Mesenchymal stem cell (in vitro differentiated cells and primary cell): ENCODE data around the gene PDXDC1.
A peak's percentile ranks its signal among the peaks of the same experiment; 100 is the strongest.
"Not testable (repeated sequence)": the region's sequence is repeated elsewhere in the genome, so short reads cannot be mapped to it uniquely, and the experiment has no call there.

Source experiments
- DNase-seq: peaks from one replicate; pipeline ENCODE4 v3.0.0-alpha.2; 2013
- H2AFZ ChIP-seq: one replicate; pipeline ENCODE4 v1.6.1; 2013; ENCODE audit warnings: low read depth, mild to moderate bottlenecking, control low read depth, inconsistent platforms, low read length, moderate library complexity
- H2AK5ac ChIP-seq: 2 replicates; pipeline ENCODE4 v1.6.1; 2013; ENCODE audit warnings: low read length, moderate library complexity, mild to moderate bottlenecking, inconsistent platforms; ENCODE audit not compliant: severe bottlenecking
- H2BK120ac ChIP-seq: one replicate; pipeline ENCODE4 v1.6.1; 2013; ENCODE audit warnings: low read depth, mild to moderate bottlenecking, inconsistent platforms, low read length, moderate library complexity
- H2BK12ac ChIP-seq, 2 experiments: one replicate each; pipeline ENCODE4 v1.6.1; 2013; ENCODE audit warnings: inconsistent platforms in 2 of 2, low read length in 2 of 2, mild to moderate bottlenecking in 2 of 2, moderate library complexity in 2 of 2, control low read depth in 1 of 2
- H2BK15ac ChIP-seq: one replicate; pipeline ENCODE4 v1.6.1; 2013; ENCODE audit warnings: mild to moderate bottlenecking, low read depth, inconsistent platforms; ENCODE audit not compliant: poor library complexity, severe bottlenecking
- H2BK5ac ChIP-seq: 2 replicates; pipeline ENCODE4 v1.6.1; 2013; ENCODE audit warnings: low read depth, mild to moderate bottlenecking, low read length, control low read depth, inconsistent platforms; ENCODE audit not compliant: poor library complexity, severe bottlenecking
- H3K14ac ChIP-seq, 2 experiments: one replicate each; pipeline ENCODE4 v1.6.1; 2013; ENCODE audit warnings: inconsistent platforms in 2 of 2, low read length in 2 of 2, control low read depth in 1 of 2, mild to moderate bottlenecking in 1 of 2, moderate library complexity in 1 of 2
- H3K18ac ChIP-seq, 2 experiments: one replicate each; pipeline ENCODE4 v1.6.1; 2013; ENCODE audit warnings: inconsistent platforms in 2 of 2, low read length in 2 of 2, control low read depth in 1 of 2, low read depth in 1 of 2, mild to moderate bottlenecking in 1 of 2
- H3K23ac ChIP-seq, 2 experiments: one replicate each; pipeline ENCODE4 v1.6.1; 2013; ENCODE audit warnings: inconsistent platforms in 2 of 2, low read length in 2 of 2, mild to moderate bottlenecking in 2 of 2, moderate library complexity in 2 of 2, control low read depth in 1 of 2
- H3K27ac ChIP-seq: 2 replicates; pipeline ENCODE4 v1.5.1; 2013; ENCODE audit warnings: mild to moderate bottlenecking, moderate library complexity, low read length, control low read depth, inconsistent platforms; ENCODE audit not compliant: poor library complexity, severe bottlenecking
- H3K27me3 ChIP-seq, 2 experiments: 2 replicates each; pipeline versions ENCODE4 v1.6.1 to v1.7.0; 2013; ENCODE audit warnings: low read length in 2 of 2, mild to moderate bottlenecking in 2 of 2, moderate library complexity in 2 of 2, control low read depth in 1 of 2, inconsistent platforms in 1 of 2; ENCODE audit not compliant: control insufficient read depth in 1 of 2, insufficient read depth in 1 of 2
- H3K36me3 ChIP-seq, 2 experiments: 2 replicates each; pipeline versions ENCODE4 v1.6.1 to v1.7.0; 2013; ENCODE audit warnings: low read length in 2 of 2, control low read depth in 1 of 2, inconsistent platforms in 1 of 2, low read depth in 1 of 2, mild to moderate bottlenecking in 1 of 2; ENCODE audit not compliant: insufficient read depth in 2 of 2, control insufficient read depth in 1 of 2
- H3K4ac ChIP-seq, 2 experiments: one replicate each; pipeline ENCODE4 v1.6.1; 2013; ENCODE audit warnings: inconsistent platforms in 2 of 2, low read length in 2 of 2, mild to moderate bottlenecking in 2 of 2, moderate library complexity in 2 of 2, control low read depth in 1 of 2, low read depth in 1 of 2
- H3K4me1 ChIP-seq: 2 replicates; pipeline ENCODE4 v1.6.1; 2013; ENCODE audit warnings: low read depth, low read length, control low read depth; ENCODE audit not compliant: control insufficient read depth, insufficient read depth
- H3K4me2 ChIP-seq: 2 replicates; pipeline ENCODE4 v1.6.1; 2013; ENCODE audit warnings: low read length, mild to moderate bottlenecking, inconsistent platforms; ENCODE audit not compliant: poor library complexity, severe bottlenecking
- H3K4me3 ChIP-seq, 2 experiments: 2 replicates each; pipeline versions ENCODE4 v1.5.1 to v1.7.0; 2013; ENCODE audit warnings: low read length in 2 of 2, mild to moderate bottlenecking in 2 of 2, control low read depth in 1 of 2, low read depth in 1 of 2; ENCODE audit not compliant: insufficient read depth in 1 of 2
- H3K79me1 ChIP-seq: replicated peaks from 2 replicates; pipeline ENCODE4 v1.6.1; 2013; ENCODE audit warnings: mild to moderate bottlenecking, control low read depth, low read length, inconsistent platforms; ENCODE audit not compliant: poor library complexity, severe bottlenecking
- H3K9ac ChIP-seq: 2 replicates; pipeline ENCODE4 v1.7.0; 2013; ENCODE audit warnings: mild to moderate bottlenecking, low read length, moderate library complexity
- H3K9me3 ChIP-seq: 2 replicates; pipeline ENCODE4 v1.7.0; 2013; ENCODE audit warnings: mild to moderate bottlenecking, low read length; ENCODE audit not compliant: control insufficient read depth
- H4K8ac ChIP-seq: one replicate; pipeline ENCODE4 v1.6.1; 2013; ENCODE audit warnings: inconsistent platforms, mild to moderate bottlenecking, low read length, moderate library complexity
- H4K91ac ChIP-seq: one replicate; pipeline ENCODE4 v1.6.1; 2013; ENCODE audit warnings: mild to moderate bottlenecking, low read length, inconsistent platforms
- WGBS: methylation state at CpG from one replicate; pipeline ENCODE4 v1.1.7; 2013; ENCODE audit warnings: mixed read lengths; 5-methylcytosine and 5-hydroxymethylcytosine counted together

PDXDC1 gene

DNA sequence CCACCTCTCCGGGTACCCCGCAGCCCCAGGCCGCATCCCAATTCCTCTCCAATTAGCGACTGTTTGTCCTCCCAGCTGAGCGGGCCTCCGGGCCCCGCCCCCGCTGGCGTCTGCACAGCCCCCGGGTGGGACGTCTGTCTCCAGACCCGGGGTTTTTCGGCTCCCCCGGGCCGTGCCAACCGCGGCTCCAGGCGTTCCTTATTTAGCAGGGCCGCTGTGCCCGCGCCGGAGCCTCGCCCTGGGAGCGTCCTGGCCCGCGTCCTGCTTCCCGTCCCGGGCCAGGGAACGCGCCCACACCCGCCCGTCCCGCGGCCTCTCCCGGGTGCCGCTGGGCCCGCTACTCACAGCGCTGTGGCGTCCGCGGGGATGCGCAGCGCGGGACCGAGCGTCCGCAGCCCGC lies 179.2 kb downstream of the PDXDC1 start:
- not testable (repeated sequence) for H3K9me3 ChIP-seq, H2BK5ac ChIP-seq, H3K27me3 ChIP-seq, H4K91ac ChIP-seq, H2BK15ac ChIP-seq, H3K27ac ChIP-seq, H2BK120ac ChIP-seq, H3K4me1 ChIP-seq, H3K23ac ChIP-seq, H3K79me1 ChIP-seq, H4K8ac ChIP-seq, H2AK5ac ChIP-seq, H3K14ac ChIP-seq, H3K4ac ChIP-seq, H2AFZ ChIP-seq, H2BK12ac ChIP-seq, H3K36me3 ChIP-seq
- peak overlapping the region; percentile 57 to 75 for H3K4me3 ChIP-seq
- H3K4me2 ChIP-seq = peak overlapping the region; percentile 16
- peak; percentile 32 for DNase-seq
- peak overlapping the region; percentile 61 for H3K9ac ChIP-seq
- peak overlapping the region in 1 of 2 experiments; percentile 12 for H3K18ac ChIP-seq
- no CpG with 5 or more reads among the region's 48 CpGs for WGBS

DNA sequence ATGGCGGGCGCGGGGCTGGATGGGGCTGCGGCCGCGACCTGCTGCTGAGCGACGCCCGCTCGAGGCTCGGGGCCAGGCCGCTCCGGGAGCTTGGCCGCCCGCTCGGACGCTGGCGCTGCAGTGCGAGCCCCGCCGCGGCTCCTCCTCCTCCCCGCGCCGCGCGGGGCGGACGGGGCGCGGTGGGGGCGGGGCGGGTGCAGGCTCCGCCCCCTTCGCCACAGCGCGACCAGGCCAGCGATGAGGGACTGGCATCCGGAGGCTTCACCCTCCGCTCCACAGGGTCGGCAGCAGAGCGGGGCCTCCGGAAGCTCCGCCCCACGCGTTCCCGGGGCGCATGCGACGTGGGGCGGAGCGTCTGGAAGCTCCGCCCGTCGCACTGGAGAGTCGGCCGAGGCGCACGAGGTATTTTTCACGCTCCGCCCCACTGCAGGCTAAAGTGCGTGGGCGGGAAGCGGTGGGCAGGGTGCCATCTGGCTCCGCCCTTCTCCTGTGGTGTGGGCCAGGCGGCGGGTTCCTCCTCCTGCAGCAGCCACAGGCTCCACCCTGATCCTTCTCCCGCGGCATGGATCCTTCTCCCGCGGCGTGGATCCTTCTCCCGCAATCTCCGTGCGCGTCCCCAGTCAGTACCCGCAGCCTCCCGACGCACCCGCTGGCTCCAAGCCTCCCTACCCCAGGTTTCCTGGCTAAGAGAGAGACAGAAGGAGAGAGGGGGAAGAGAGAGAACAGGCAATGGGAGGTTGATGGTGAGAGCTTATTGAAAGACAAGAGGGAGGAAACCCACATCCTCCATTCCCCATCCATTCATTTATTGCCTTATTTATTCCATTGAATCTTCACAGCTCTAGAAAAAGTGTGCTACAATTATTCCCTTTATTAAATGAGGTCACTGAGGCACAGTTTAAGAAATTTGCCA lies 180.1 kb downstream of the PDXDC1 start:
- not testable (repeated sequence) for H3K18ac ChIP-seq, H3K4me1 ChIP-seq, H2BK5ac ChIP-seq, H3K14ac ChIP-seq, H3K27me3 ChIP-seq, H3K27ac ChIP-seq, H2BK120ac ChIP-seq, H4K8ac ChIP-seq, H3K4ac ChIP-seq, H2BK12ac ChIP-seq, H3K79me1 ChIP-seq, H4K91ac ChIP-seq, H3K9me3 ChIP-seq, H3K23ac ChIP-seq, H2AFZ ChIP-seq, H3K9ac ChIP-seq, H2AK5ac ChIP-seq, H3K36me3 ChIP-seq
- DNase-seq = peak; percentile 89
- peak overlapping the region; percentile 61 for H3K4me2 ChIP-seq
- peak overlapping the region; percentile 65 to 70 for H3K4me3 ChIP-seq
- WGBS = no CpG with 5 or more reads among the region's 80 CpGs
- H2BK15ac ChIP-seq = peak overlapping the region; percentile 90

DNA sequence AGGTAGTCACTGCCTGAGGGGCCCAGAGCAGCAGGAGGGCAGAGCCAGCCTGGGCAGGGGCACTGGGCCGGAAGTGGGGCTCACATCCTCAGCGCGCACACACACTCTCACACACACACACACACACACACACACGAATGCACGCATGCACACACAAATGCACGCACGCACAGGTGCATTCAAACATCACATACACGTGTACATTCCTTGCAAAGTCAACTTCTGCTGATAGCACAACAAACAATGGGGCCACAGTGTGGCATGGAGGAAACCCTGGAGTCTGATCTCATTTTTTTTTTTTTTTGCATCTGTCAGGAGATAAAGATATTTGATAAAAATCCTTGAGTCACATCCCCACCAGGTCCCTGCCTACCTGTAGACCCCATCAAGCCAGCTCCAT lies 182.8 kb downstream of the PDXDC1 start:
- H3K9ac ChIP-seq, H2BK120ac ChIP-seq, H2AFZ ChIP-seq, H3K9me3 ChIP-seq, H3K18ac ChIP-seq, H2AK5ac ChIP-seq, H4K91ac ChIP-seq, H2BK5ac ChIP-seq, H2BK15ac ChIP-seq, H3K14ac ChIP-seq, H3K4me2 ChIP-seq, DNase-seq, H2BK12ac ChIP-seq, H3K4me3 ChIP-seq, H3K27me3 ChIP-seq, H3K23ac ChIP-seq, H4K8ac ChIP-seq, H3K36me3 ChIP-seq, H3K4ac ChIP-seq, H3K4me1 ChIP-seq, H3K27ac ChIP-seq, H3K79me1 ChIP-seq: not testable (repeated sequence)
- no CpG with 5 or more reads among the region's 8 CpGs for WGBS

DNA sequence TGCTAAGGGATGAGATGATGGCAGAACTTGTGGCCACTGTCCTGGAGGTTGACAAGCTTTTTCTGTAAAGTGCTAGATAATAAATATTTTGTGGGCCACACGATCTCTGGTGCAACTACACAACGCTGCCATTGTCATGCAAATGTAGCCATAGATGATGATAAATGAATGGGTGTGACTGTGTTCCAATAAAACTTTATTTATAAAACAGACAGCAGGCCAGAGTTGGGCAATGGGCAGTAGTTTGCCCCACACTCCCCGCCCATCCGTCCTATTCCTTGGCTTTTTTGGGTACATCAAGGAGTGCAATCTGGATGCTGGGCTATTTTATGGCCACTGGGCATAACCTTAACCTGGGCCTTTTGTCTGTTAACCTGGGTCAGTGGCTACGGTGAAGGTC lies 184.8 kb downstream of the PDXDC1 start:
- not testable (repeated sequence) for H3K18ac ChIP-seq, H2BK12ac ChIP-seq, H2BK5ac ChIP-seq, H2BK15ac ChIP-seq, H2AFZ ChIP-seq, H3K9ac ChIP-seq, H3K9me3 ChIP-seq, H3K79me1 ChIP-seq, DNase-seq, H3K27ac ChIP-seq, H3K4ac ChIP-seq, H4K91ac ChIP-seq, H2AK5ac ChIP-seq, H3K4me1 ChIP-seq, H3K14ac ChIP-seq, H3K36me3 ChIP-seq, H3K4me2 ChIP-seq, H3K23ac ChIP-seq, H4K8ac ChIP-seq, H2BK120ac ChIP-seq, H3K27me3 ChIP-seq, H3K4me3 ChIP-seq
- WGBS = no CpG with 5 or more reads among the region's 5 CpGs
